ENCODE data around the gene ZC2HC1C. TPM values are rescaled to one million over a fixed set of nuclear protein-coding genes. Genes with fewer than 3 reads are reported as not detected.

Gene ZC2HC1C, protein sequence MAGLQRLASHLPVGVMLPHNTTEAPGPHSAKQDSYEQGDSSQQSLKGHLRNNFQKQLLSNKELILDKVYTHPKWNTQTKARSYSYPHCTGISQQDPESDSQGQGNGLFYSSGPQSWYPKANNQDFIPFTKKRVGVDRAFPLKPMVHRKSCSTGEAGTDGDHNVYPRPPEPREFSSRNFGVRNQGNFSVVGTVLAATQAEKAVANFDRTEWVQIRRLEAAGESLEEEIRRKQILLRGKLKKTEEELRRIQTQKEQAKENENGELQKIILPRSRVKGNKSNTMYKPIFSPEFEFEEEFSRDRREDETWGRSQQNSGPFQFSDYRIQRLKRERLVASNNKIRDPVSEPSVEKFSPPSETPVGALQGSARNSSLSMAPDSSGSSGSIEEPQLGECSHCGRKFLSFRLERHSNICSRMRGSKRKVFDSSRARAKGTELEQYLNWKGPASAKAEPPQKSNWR
- 5.3 to 6.2 TPM (median 6.0 TPM) in 5 replicates for total RNA-seq (2022; extraction: Qiagen RNA extraction)

DNA sequence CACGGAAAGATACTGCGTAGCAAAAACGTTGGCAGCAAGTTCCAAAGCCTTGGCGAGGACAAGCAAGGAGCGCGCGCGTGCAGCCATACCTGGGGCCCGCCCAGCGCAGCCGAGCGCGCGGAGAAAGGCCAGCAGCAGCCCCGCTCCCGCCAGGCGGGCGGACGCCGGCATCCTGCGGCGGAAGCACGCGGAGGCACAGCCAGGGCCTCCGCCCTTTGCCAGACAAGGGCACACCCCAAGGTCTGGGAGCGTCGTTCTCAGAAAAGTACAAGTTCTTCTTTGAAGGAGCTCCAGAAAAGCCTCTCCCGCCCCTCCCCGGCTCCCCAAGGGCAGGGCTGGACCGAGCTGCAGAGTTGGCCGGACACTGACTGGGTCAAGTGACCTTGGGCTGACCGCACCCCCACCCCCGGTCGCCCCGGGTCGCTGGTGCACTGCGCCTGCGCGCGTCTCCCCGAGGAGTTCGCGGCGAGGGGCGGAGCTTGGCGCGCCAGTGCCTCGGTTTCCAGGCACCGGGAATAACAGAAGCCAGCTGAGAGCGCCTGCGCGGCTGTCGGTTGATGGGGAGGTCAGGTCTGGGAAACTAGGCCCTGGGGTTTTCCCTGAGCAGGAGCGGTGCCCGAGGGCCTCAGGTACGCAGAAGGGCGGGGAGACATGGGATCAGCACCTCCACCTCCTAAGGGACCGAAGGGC lies at the start of gene ZC2HC1C:
ZC2HC1C (plus strand) TSS at position 521 of the 690 bp plus-strand sequence. CDS start 933 bp downstream, outside the sequence.

DNA sequence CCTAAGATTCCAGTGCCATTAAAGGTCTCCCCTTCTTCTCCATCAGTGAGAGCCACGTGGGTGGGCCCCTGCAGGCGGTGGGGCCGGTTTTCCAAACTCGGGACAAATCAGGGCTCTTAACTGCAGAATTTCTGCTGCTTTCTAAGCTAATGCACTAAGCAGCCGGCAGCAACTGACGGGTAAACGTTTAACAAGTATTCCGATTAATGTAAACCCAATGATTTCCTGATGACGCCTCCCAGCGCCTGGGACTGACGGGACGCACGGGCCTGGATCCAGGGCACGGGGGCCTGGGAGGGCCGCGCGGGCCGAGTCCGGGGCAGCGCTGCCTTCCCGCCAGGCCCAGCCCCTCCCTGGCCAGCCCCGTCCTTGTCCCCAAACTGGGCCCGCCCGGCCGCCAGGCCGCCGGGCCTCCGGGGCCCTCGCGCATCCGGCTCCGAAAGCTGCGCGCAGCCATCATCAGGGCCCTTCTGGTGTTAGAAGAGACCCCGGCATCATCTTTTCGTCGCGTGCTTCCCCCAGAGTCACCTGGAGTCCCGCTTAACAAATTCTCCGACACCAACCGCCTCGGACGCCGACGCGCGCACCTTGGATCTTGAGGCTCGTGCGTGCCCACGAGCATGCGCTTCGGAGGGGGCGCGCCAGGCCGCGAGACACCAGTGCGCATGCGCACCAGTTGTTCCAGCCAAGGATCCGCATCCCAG lies 18.4 kb upstream of the ZC2HC1C start, which contains the start of gene MLH3:
MLH3 (minus strand) TSS at position 616 of the 704 bp plus-strand sequence. CDS start 1,812 bp downstream, outside the sequence.

DNA sequence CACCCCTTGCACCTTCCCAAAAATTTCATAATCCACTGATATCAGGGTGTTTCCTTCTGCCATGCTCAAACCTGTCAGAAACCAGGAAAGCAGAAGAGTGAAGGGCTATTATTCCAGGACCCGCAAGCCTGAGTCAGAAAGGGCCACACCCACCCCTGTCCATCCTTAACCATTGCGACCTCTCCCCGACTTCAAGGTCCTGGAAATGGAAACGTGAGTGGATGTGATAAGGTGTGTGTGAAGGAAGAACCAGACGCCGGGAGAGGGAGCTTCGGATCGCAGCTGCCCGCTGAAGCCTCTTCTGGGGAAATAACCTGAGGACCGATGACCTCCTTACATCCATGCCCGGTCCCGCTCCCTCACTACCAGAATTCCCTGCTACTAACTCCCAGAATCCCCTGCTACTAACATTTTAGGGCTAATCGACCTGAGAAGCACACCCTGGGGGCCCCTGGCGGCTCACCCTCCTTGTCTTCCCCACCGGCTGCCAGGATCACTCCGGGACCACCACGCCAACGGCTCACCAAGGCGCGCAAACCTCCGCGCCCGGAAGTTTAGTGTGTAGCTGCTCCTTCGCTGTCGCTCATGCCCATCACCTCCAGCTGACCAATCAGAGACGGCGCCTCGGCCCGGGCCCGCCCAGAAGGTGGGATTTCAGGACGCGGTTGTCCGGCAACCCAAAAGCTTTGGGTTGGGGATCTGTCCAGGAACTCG lies 5.8 kb upstream of the ZC2HC1C start, which contains the start of gene ACYP1:
ACYP1 (minus strand) TSS at position 534 of the 714 bp plus-strand sequence; CDS start at position 63, 471 bp downstream.

DNA sequence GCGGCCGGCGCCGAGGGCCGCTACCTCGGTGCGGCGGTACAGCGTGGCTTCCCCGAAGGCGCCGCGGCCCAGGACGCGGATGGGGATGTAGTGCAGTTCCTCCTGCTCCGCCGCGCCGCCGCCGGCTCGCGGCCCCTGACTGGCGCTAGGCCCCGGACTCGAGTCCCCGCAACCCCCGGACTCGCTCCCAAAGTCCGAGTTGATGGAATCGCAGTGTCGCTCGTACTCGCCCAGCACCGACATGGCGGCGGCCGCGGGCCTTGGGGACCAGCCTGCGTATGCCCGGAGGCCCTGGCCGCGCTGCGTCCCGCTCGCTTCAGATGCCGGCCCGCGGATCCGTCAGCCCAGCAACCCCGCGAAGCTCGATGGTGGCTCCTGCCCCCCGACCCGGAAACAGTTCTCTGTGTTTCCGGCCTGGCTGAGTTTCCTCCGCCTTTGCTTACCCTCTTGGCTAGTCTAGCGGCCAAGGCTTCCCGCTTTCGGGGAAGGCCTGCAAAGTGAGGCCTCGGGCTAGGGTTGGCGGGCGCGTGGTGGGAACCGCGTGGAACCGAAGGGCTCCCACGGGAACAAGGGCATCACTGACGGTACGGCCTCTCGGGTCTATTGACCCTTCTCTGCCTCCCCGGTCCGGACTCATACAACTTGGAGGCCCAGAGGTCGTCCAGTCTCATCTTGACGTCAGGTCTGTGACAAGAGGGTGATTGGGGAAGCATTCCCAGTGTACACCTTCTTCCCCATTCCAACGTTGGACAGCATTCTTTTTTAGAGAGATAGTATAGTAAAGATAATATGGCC lies 57.4 kb downstream of the ZC2HC1C start, which contains the start of gene NEK9:
NEK9 (minus strand) TSS at position 370 of the 795 bp plus-strand sequence; CDS start at position 243, 127 bp downstream.

Other genes starting within 250 kb of the ZC2HC1C start
- not detected in 5 replicates for gene PROX2, start 193.5 kb upstream of the ZC2HC1C start, total RNA-seq (2022; extraction: Qiagen RNA extraction)
- gene DLST, start 187.7 kb upstream of the ZC2HC1C start, total RNA-seq (2022; extraction: Qiagen RNA extraction) = 95.9 to 103 TPM (median 98.6 TPM) in 5 replicates
- gene RPS6KL1, start 146.4 kb upstream of the ZC2HC1C start, total RNA-seq (2022; extraction: Qiagen RNA extraction) = 0.23 to 0.49 TPM (median 0.40 TPM) in 5 replicates
- gene PGF, start 114.0 kb upstream of the ZC2HC1C start, total RNA-seq (2022; extraction: Qiagen RNA extraction) = 5.0 to 6.2 TPM (median 5.9 TPM) in 5 replicates
- 77.7 to 83.0 TPM (median 80.9 TPM) in 5 replicates for gene EIF2B2, start 66.7 kb upstream of the ZC2HC1C start, total RNA-seq (2022; extraction: Qiagen RNA extraction)
- gene MLH3, start 18.2 kb upstream of the ZC2HC1C start, total RNA-seq (2022; extraction: Qiagen RNA extraction) = 16.9 to 19.6 TPM (median 18.3 TPM) in 5 replicates
- gene ACYP1, start 5.6 kb upstream of the ZC2HC1C start, total RNA-seq (2022; extraction: Qiagen RNA extraction) = 26.2 to 29.5 TPM (median 27.7 TPM) in 5 replicates
- gene NEK9, start 57.4 kb downstream of the ZC2HC1C start, total RNA-seq (2022; extraction: Qiagen RNA extraction) = 32.2 to 34.0 TPM (median 33.4 TPM) in 5 replicates
- gene TMED10, start 107.0 kb downstream of the ZC2HC1C start, total RNA-seq (2022; extraction: Qiagen RNA extraction) = 258 to 327 TPM (median 270 TPM) in 5 replicates
- 10.7 to 15.0 TPM (median 11.4 TPM) in 5 replicates for gene FOS, start 209.2 kb downstream of the ZC2HC1C start, total RNA-seq (2022; extraction: Qiagen RNA extraction)